Measurements from ENCODE around the gene KRT35. TPM values are rescaled to one million over a fixed set of nuclear protein-coding genes. Genes with fewer than 3 reads are reported as not detected.

The KRT35 gene
- total RNA-seq, 2 experiments from 2014 or later = not detected

DNA sequence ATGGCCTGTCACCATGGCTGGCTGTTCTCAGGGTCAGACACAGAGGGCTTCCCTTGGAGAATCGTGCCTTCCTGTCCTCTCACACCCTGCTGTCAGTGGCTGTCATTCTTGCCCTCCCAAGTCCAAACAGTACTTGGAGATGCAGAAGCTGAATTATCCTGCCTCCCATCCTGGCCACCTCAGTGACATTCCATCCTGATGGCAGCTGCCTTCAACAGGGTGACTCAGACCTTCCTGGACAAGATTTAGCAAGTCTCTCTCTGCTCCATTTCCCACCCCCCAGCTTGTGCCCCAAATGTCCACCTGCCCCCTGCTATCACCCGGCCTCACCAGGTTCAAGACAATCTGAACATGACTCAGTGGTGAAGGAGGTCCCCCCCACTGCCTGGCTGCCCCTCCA is 13.6 kb upstream of the KRT35 start:
- no peak overlapping the region for H3K4me3 Mint-ChIP-seq
- no peaks in the 10 kb centered on the region for H3K9me3 Mint-ChIP-seq
- intact Hi-C loops (cut with DNase I, micrococcal nuclease) = loop anchor here in 1 of 2 experiments (10.0 kb wide), 1 partner anchor 170 kb away; no protein-coding TSS in a partner anchor
- Histone ChIP-seq H3K27ac (ENCODE audit: low read depth in 1 of 2, low read length in 2 of 2) (no peak overlapping the region), H3K9me3 (ENCODE audit: control insufficient read depth in 1 of 2, insufficient read depth in 1 of 2, low read length in 2 of 2) (no peaks in the 10 kb centered on the region), H3K4me3 (ENCODE audit: low read length) (no peak overlapping the region), H3K27me3 (ENCODE audit: control insufficient read depth in 1 of 2, insufficient read depth in 2 of 2, low read length in 2 of 2) (no peaks in the 10 kb centered on the region), H3K36me3 (ENCODE audit: insufficient read depth, low read length) (no peaks in the 10 kb centered on the region), H3K4me1 (ENCODE audit: insufficient read depth, low read length) (peaks cover 39% of the 10 kb centered on the region)
- ChIA-PET POLR2A (interaction anchor here (0.6 kb wide), 1 partner anchor 22 kb away, joined by 3 read pairs; no protein-coding TSS in a partner anchor), CTCF (no interaction called here)
- ATAC-seq (ENCODE audit: poor library complexity) (no peak), DNase-seq (no peak)
- TF ChIP-seq, protein P1, sequence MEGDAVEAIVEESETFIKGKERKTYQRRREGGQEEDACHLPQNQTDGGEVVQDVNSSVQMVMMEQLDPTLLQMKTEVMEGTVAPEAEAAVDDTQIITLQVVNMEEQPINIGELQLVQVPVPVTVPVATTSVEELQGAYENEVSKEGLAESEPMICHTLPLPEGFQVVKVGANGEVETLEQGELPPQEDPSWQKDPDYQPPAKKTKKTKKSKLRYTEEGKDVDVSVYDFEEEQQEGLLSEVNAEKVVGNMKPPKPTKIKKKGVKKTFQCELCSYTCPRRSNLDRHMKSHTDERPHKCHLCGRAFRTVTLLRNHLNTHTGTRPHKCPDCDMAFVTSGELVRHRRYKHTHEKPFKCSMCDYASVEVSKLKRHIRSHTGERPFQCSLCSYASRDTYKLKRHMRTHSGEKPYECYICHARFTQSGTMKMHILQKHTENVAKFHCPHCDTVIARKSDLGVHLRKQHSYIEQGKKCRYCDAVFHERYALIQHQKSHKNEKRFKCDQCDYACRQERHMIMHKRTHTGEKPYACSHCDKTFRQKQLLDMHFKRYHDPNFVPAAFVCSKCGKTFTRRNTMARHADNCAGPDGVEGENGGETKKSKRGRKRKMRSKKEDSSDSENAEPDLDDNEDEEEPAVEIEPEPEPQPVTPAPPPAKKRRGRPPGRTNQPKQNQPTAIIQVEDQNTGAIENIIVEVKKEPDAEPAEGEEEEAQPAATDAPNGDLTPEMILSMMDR (IDR thresholded peaks at IDR 0.05) = no peak
- no peak overlapping the region for H3K27ac Mint-ChIP-seq
- H3K36me3 Mint-ChIP-seq (ENCODE audit: low read depth) = no peaks in the 10 kb centered on the region
- no peaks in the 10 kb centered on the region for H3K27me3 Mint-ChIP-seq
- H3K4me1 Mint-ChIP-seq (ENCODE audit: low read depth) = peaks cover 25% of the 10 kb centered on the region

DNA sequence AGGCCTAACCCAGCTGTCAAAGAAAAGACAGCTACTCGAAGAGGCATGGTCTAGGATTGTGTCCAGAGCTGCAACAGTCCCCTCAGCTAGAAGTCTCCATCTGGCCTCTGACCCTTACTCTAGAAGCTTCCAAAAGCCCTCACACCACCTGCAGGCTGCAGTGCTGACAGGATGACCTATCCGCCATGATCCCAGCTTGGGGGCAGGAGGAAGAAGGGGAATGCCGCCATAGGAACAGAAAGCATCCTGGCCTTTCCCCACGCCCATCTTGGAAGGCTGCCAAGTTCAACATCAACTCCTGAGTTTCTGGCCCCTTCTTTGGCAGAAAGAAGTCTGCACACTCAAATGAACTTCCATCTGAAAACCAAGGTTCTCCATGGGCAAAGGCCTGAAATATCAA is 11.8 kb upstream of the KRT35 start:
- no peak for ATAC-seq (ENCODE audit: poor library complexity)
- POLR2A ChIA-PET = no interaction called here
- H3K27me3 ChIP-seq (ENCODE audit: control insufficient read depth in 1 of 2, insufficient read depth in 2 of 2, low read length in 2 of 2) = no peaks in the 10 kb centered on the region

DNA sequence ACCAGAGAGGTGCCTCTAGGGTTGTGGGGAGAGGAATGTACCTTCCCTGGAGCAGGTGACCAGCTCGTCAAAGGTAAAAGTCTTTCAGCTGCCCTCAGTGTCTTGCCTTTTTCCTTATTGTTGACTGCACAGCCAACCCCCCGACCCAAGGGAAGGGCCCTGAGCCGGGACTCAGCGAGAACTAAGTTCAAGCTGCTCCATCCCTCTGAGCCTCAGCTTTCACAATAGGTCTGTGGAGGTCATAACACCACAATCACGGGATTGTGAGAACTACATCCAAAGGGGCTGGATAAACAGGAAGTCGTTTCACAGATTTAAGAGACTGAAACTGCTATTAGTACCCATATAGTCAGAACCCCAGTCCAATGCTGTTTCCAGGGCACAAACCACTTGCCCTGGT is 11.4 kb upstream of the KRT35 start:
- intact Hi-C loops (cut with DNase I, micrococcal nuclease) = loop anchor here in 1 of 2 experiments (10.0 kb wide), 1 partner anchor 168 kb away; no protein-coding TSS in a partner anchor

More for the DNA sequence above, 11.8 kb upstream of the KRT35 start:
- H3K36me3 Mint-ChIP-seq (ENCODE audit: low read depth) = no peaks in the 10 kb centered on the region
- CTCF ChIA-PET = no interaction called here
- Histone ChIP-seq H3K36me3 (ENCODE audit: insufficient read depth, low read length) (no peaks in the 10 kb centered on the region), H3K9me3 (ENCODE audit: control insufficient read depth in 1 of 2, insufficient read depth in 1 of 2, low read length in 2 of 2) (no peaks in the 10 kb centered on the region), H3K27ac (ENCODE audit: low read depth in 1 of 2, low read length in 2 of 2) (no peak overlapping the region), H3K4me1 (ENCODE audit: insufficient read depth, low read length) (peaks cover 35% of the 10 kb centered on the region), H3K4me3 (ENCODE audit: low read length) (no peak overlapping the region)
- peak in 1 of 14 experiments; percentile 26 for DNase-seq
- H3K4me1 Mint-ChIP-seq (ENCODE audit: low read depth) = peaks cover 19% of the 10 kb centered on the region
- H3K4me3 Mint-ChIP-seq = no peak overlapping the region
- no peak overlapping the region for H3K27ac Mint-ChIP-seq
- TF ChIP-seq, protein P1 (IDR thresholded peaks at IDR 0.05) = no peak
- no peaks in the 10 kb centered on the region for H3K27me3 Mint-ChIP-seq
- H3K9me3 Mint-ChIP-seq = no peaks in the 10 kb centered on the region
- intact Hi-C loops (cut with DNase I, micrococcal nuclease) = loop anchor here in 1 of 2 experiments (10.0 kb wide), 1 partner anchor 168 kb away; no protein-coding TSS in a partner anchor

More for the DNA sequence above, 11.4 kb upstream of the KRT35 start:
- TF ChIP-seq, protein P1 (IDR thresholded peaks at IDR 0.05) = no peak
- H3K4me1 ChIP-seq (ENCODE audit: insufficient read depth, low read length) = peaks cover 34% of the 10 kb centered on the region
- no peaks in the 10 kb centered on the region for H3K36me3 ChIP-seq (ENCODE audit: insufficient read depth, low read length)
- Mint-ChIP-seq H3K27ac (no peak overlapping the region), H3K27me3 (no peaks in the 10 kb centered on the region), H3K36me3 (ENCODE audit: low read depth) (no peaks in the 10 kb centered on the region), H3K4me3 (no peak overlapping the region), H3K4me1 (ENCODE audit: low read depth) (peaks cover 19% of the 10 kb centered on the region), H3K9me3 (no peaks in the 10 kb centered on the region)
- CTCF ChIA-PET = no interaction called here
- POLR2A ChIA-PET = no interaction called here
- DNase-seq (peak in 2 of 14 experiments; percentile 43 to 58), ATAC-seq (ENCODE audit: poor library complexity) (no peak)
- no peaks in the 10 kb centered on the region for H3K27me3 ChIP-seq (ENCODE audit: control insufficient read depth in 1 of 2, insufficient read depth in 2 of 2, low read length in 2 of 2)
- no peaks in the 10 kb centered on the region for H3K9me3 ChIP-seq (ENCODE audit: control insufficient read depth in 1 of 2, insufficient read depth in 1 of 2, low read length in 2 of 2)
- no peak overlapping the region for H3K4me3 ChIP-seq (ENCODE audit: low read length)
- H3K27ac ChIP-seq (ENCODE audit: low read depth in 1 of 2, low read length in 2 of 2) = no peak overlapping the region

Measured in CD4-positive, alpha-beta T cell (primary cell).